Liver (tissue), 9 donors: ENCODE data around the gene OR2K2. TPM values are rescaled to one million over a fixed set of nuclear protein-coding genes. Genes with fewer than 3 reads are reported as not detected.

ENCODE experiments used
- DNase-seq: peaks from one replicate; pipeline ENCODE4 v3.0.0-alpha.2; 2017; ENCODE audit warnings: low spot score
- H3K27ac ChIP-seq, 2 donors: one replicate each; pipeline ENCODE4 v1.7.0; 2013; ENCODE audit warnings: inconsistent platforms in 2 of 2, low read length in 2 of 2, control low read depth in 1 of 2, low read depth in 1 of 2, mild to moderate bottlenecking in 1 of 2
- H3K27me3 ChIP-seq, 4 donors: one replicate each; pipeline versions ENCODE4 v1.6.1 to v1.7.0; 2013; ENCODE audit warnings: low read length in 3 of 4, inconsistent platforms in 1 of 4, mild to moderate bottlenecking in 1 of 4, moderate library complexity in 1 of 4; ENCODE audit not compliant: control insufficient read depth in 4 of 4, insufficient read depth in 4 of 4
- H3K36me3 ChIP-seq, 4 donors: one replicate each; pipeline versions ENCODE4 v1.6.1 to v1.7.0; 2013; ENCODE audit warnings: low read length in 3 of 4, mild to moderate bottlenecking in 3 of 4, low read depth in 1 of 4, moderate library complexity in 1 of 4; ENCODE audit not compliant: control insufficient read depth in 4 of 4, insufficient read depth in 3 of 4
- H3K4me1 ChIP-seq, 4 donors: one replicate each; pipeline versions ENCODE4 v1.6.1 to v1.7.0; 2013; ENCODE audit warnings: low read length in 3 of 4, mild to moderate bottlenecking in 3 of 4, moderate library complexity in 1 of 4; ENCODE audit not compliant: control insufficient read depth in 4 of 4, insufficient read depth in 4 of 4
- H3K4me3 ChIP-seq, 3 donors: one replicate each; pipeline versions ENCODE4 v1.6.1 to v1.7.0; 2013; ENCODE audit warnings: low read length in 3 of 3, control low read depth in 1 of 3, low read depth in 1 of 3, mild to moderate bottlenecking in 1 of 3
- H3K9ac ChIP-seq, 2 donors: one replicate each; pipeline ENCODE4 v1.7.0; 2013; ENCODE audit warnings: low read length in 2 of 2, mild to moderate bottlenecking in 2 of 2, moderate library complexity in 2 of 2, control low read depth in 1 of 2, low read depth in 1 of 2
- H3K9me3 ChIP-seq, 4 donors: one replicate each; pipeline versions ENCODE4 v1.6.1 to v1.7.0; 2013; ENCODE audit warnings: low read length in 3 of 4; ENCODE audit not compliant: control insufficient read depth in 4 of 4
- CTCF ChIP-seq: fragments of 150-350 bp; IDR thresholded peaks from 2 replicates; pipeline ENCODE4 v1.5.1; 2017; ENCODE audit warnings: improper control_type of control experiment, low read depth, low read length; ENCODE audit not compliant: missing input control
- FOXA1 ChIP-seq: IDR thresholded peaks from 2 replicates; pipeline ENCODE4 v1.6.1; 2016; ENCODE audit warnings: antibody characterized with exemption
- HNF4G ChIP-seq: IDR thresholded peaks from 2 replicates; pipeline ENCODE4 v1.6.1; 2016; ENCODE audit warnings: antibody characterized with exemption
- JUND ChIP-seq, 2 donors: IDR thresholded peaks; 2 replicates each; pipeline ENCODE4 v1.6.1; 2016; ENCODE audit warnings: antibody characterized with exemption in 2 of 2
- RAD21 ChIP-seq, 2 donors: IDR thresholded peaks; 2 replicates each; pipeline ENCODE4 v1.6.1; 2016; ENCODE audit warnings: antibody characterized with exemption in 2 of 2, mild to moderate bottlenecking in 2 of 2
- RXRA ChIP-seq, 2 donors: IDR thresholded peaks; 2 replicates each; pipeline ENCODE4 v1.6.1; 2017 to 2018; ENCODE audit warnings: antibody characterized with exemption in 2 of 2, mild to moderate bottlenecking in 1 of 2
- SP1 ChIP-seq: IDR thresholded peaks from 2 replicates; pipeline ENCODE4 v1.6.1; 2018; ENCODE audit warnings: antibody characterized with exemption, mild to moderate bottlenecking
- TAF1 ChIP-seq: conservative IDR thresholded peaks from 2 replicates; pipeline ENCODE4 v1.6.1; 2016; ENCODE audit warnings: antibody characterized with exemption, mild to moderate bottlenecking
- YY1 ChIP-seq: IDR thresholded peaks from 2 replicates; pipeline ENCODE4 v1.6.1; 2016; ENCODE audit warnings: antibody characterized with exemption, mild to moderate bottlenecking
- WGBS: extraction: QIAGEN DNeasy Blood & Tissue Kit; methylation state at CpG from one replicate; pipeline ENCODE4 v1.1.7; 2013; 5-methylcytosine and 5-hydroxymethylcytosine counted together
- polyA plus RNA-seq, 2 donors: library from polyadenylated mRNA; stranded (reverse) in 1 of 2; unstranded in 1 of 2; fragments of 200-250 nt in 1 of 2; fragments of >200 nt in 1 of 2; fragmentation: Nextera tagmentation in 1 of 2; extraction: Ambion mirVana in 1 of 2; gene quantifications; one replicate each; pipeline versions ENCODE4 v1.2.1 to v1.2.3, GENCODE V29; 2013 to 2015
- total RNA-seq, 2 donors: library from RNA; depleted of rRNA; stranded (reverse); fragments of >200 nt; gene quantifications; one replicate each; pipeline ENCODE4 v1.2.3, GENCODE V29; 2014
- TF ChIP-seq, protein P1 (sequence below): IDR thresholded peaks from 2 replicates; pipeline ENCODE4 v1.6.1; 2016; ENCODE audit warnings: antibody characterized with exemption
- TF ChIP-seq, protein P2 (sequence below): IDR thresholded peaks from 2 replicates; pipeline ENCODE4 v1.6.1; 2016; ENCODE audit warnings: antibody characterized with exemption, mild to moderate bottlenecking
- TF ChIP-seq, protein P3 (sequence below): IDR thresholded peaks from 2 replicates; pipeline ENCODE4 v1.6.1; 2016; ENCODE audit warnings: antibody characterized with exemption
- donor health status: healthy.
- donor health status: healthy.
- donor health status: healthy.
- donor health status: healthy.
- donor health status: healthy.

OR2K2 gene
- total and polyA plus RNA-seq, 4 donors: not detected

GRCh38 chr9:111362526-111362925 is 32.5 kb upstream of the OR2K2 start (continued):
- no peak for TF ChIP-seq RXRA (IDR thresholded peaks at IDR 0.05)

DNA sequence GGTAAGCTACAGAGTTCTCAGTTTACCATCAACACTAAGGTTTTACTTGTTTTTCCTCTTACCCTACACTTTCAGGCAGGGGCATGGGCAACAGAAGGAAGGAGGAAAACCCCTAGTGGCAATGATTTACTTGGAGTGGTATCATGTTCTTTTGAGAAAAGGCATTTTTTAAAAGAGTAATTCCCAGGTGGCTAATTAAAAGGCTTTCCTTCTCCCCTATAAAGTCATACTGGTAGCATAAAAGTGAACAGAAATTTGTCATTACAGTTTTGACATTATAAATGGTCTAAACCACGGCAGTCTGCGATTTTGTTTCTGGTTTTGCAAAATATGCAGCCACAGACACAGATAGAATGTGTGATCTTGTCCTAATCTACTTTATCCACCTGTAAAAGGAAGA is 30.9 kb upstream of the OR2K2 start:
- DNase-seq: no peak
- Histone ChIP-seq H3K9ac (no peak overlapping the region), H3K27me3 (no peaks in the 10 kb centered on the region), H3K9me3 (no peaks in the 10 kb centered on the region), H3K36me3 (peaks cover 7 to 31% (median 18%) of the 10 kb centered on the region in 4 donors), H3K4me1 (no peaks in the 10 kb centered on the region), H3K4me3 (no peak overlapping the region), H3K27ac (no peak overlapping the region)
- TF ChIP-seq CTCF: no peak
- TF ChIP-seq SP1: no peak
- no peak for TF ChIP-seq RXRA (IDR thresholded peaks at IDR 0.05)
- TF ChIP-seq, protein P1, sequence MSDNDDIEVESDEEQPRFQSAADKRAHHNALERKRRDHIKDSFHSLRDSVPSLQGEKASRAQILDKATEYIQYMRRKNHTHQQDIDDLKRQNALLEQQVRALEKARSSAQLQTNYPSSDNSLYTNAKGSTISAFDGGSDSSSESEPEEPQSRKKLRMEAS: no peak
- no peak for TF ChIP-seq FOXA1
- 92% methylated on average over 2 of the region's 2 CpGs for WGBS

DNA sequence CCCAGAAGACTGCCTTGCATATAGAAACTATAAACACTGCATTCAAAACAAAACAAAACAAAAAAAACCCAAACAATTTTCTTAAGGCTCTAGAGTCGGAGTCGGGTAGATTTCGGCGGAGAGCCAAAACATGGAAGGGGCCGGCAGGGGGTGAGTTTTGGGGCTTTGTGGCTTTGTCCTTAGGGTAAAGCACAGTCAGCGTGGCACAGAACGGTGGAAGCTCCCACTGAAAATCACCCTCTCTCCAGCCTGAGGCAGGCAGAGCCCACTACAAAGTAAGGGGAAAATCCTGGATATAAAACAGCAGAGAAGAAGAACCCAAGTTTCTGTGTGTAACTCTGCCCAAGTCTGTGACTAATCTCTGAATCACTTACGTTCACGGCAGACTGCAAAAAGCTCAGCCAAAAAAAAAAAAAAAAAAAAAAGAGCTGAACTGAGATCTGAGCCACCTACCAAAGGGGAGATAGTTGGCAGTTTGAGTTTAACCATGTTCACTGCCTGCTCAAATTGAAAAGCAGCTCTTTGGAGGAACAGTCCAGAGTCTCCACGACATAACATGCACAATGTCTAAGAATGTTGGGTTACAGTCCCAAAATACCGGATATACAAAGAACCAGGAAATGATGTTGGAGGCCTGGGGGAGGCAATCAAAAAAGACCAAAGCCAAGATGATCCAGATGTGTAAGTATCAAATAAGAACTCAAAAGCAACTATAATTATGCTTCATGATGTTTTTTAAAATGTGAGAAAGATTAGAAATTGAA is 26.6 kb upstream of the OR2K2 start:
- no peak overlapping the region for H3K9ac ChIP-seq
- peaks cover 0 to 5% (median 3%) of the 10 kb centered on the region in 4 donors for H3K36me3 ChIP-seq
- no peak for DNase-seq
- no peak overlapping the region for H3K4me3 ChIP-seq
- peaks cover 0 to 3% (median 1%) of the 10 kb centered on the region in 4 donors for H3K4me1 ChIP-seq
- H3K27me3 ChIP-seq: no peaks in the 10 kb centered on the region
- no peak overlapping the region for H3K27ac ChIP-seq
- WGBS: 79% methylated on average over 11 of the region's 11 CpGs
- no peaks in the 10 kb centered on the region for H3K9me3 ChIP-seq
- TF ChIP-seq, protein P2, sequence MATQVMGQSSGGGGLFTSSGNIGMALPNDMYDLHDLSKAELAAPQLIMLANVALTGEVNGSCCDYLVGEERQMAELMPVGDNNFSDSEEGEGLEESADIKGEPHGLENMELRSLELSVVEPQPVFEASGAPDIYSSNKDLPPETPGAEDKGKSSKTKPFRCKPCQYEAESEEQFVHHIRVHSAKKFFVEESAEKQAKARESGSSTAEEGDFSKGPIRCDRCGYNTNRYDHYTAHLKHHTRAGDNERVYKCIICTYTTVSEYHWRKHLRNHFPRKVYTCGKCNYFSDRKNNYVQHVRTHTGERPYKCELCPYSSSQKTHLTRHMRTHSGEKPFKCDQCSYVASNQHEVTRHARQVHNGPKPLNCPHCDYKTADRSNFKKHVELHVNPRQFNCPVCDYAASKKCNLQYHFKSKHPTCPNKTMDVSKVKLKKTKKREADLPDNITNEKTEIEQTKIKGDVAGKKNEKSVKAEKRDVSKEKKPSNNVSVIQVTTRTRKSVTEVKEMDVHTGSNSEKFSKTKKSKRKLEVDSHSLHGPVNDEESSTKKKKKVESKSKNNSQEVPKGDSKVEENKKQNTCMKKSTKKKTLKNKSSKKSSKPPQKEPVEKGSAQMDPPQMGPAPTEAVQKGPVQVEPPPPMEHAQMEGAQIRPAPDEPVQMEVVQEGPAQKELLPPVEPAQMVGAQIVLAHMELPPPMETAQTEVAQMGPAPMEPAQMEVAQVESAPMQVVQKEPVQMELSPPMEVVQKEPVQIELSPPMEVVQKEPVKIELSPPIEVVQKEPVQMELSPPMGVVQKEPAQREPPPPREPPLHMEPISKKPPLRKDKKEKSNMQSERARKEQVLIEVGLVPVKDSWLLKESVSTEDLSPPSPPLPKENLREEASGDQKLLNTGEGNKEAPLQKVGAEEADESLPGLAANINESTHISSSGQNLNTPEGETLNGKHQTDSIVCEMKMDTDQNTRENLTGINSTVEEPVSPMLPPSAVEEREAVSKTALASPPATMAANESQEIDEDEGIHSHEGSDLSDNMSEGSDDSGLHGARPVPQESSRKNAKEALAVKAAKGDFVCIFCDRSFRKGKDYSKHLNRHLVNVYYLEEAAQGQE: no peak
- TF ChIP-seq, protein P3, sequence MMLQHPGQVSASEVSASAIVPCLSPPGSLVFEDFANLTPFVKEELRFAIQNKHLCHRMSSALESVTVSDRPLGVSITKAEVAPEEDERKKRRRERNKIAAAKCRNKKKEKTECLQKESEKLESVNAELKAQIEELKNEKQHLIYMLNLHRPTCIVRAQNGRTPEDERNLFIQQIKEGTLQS: no peak

DNA sequence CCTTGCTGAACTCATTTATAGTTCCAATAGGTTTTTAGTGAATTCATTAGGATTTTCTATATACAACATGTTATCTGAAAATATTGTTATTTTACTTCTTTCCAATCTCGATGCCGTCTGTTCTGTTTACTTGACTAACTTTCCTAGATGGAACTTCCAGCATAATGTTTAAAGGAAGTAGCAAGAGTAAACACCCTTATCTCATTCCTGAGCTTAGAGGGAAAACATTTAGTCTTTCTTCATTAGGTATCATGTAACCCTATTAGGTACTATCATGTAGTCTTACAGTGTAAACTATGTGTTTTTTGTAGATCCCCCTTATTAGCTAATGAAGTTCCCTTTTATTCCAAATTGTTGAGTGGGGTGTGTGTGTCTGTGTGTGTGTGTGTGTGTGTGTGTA is 22.5 kb upstream of the OR2K2 start:
- Histone ChIP-seq H3K4me1 (peaks cover 0 to 12% (median 10%) of the 10 kb centered on the region in 4 donors), H3K9ac (no peak overlapping the region), H3K9me3 (no peaks in the 10 kb centered on the region), H3K27me3 (no peaks in the 10 kb centered on the region), H3K4me3 (no peak overlapping the region), H3K27ac (no peak overlapping the region), H3K36me3 (no peaks in the 10 kb centered on the region)
- 20% methylated on average over 2 of the region's 2 CpGs for WGBS
- DNase-seq: no peak
- TF ChIP-seq RAD21 (IDR thresholded peaks at IDR 0.05) (peak in 1 of 2 donors; percentile 12), CTCF (no peak), FOXA1 (peak; percentile 74), HNF4G (peak; percentile 18), JUND (IDR thresholded peaks at IDR 0.05) (peak; percentile 17 to 48), TAF1 (no peak), YY1 (no peak)
- TF ChIP-seq, protein P2: no peak
